GM12878 (cell line): Measurements from ENCODE around the gene GARNL3. TPM values are rescaled to one million over a fixed set of nuclear protein-coding genes. Genes with fewer than 3 reads are reported as not detected.

Experiments
- ATAC-seq: fragments of 200-7000 bp; cut with Tn5 transposase; 3 replicates; pipeline ENCODE4 v1.9.1; 2020; ENCODE audit warnings: mild to moderate bottlenecking, moderate library complexity
- BruUV-seq: library from RNA; stranded (reverse); fragments of 400-500 nt; replicated peaks from 2 replicates; lab custom pipeline; 2021; lab: Mats Ljungman, UMichigan
- CTCF ChIA-PET: fragments of 300-600 bp; sonication (Branson Sonifier 250); formaldehyde crosslinking; extraction: SDS; loops from one replicate; lab custom pipeline; 2021; ENCODE audit warnings: inconsistent platforms; lab: Yijun Ruan, JAX
- POLR2A ChIA-PET: fragments of 350-600 bp; formaldehyde crosslinking; extraction: SDS; loops from one replicate; lab custom pipeline; 2021; ENCODE audit warnings: inconsistent platforms; lab: Charles Lee
- RAD21 ChIA-PET: fragments of 300-600 bp; sonication (Branson Sonifier 250); formaldehyde crosslinking; loops from one replicate; lab custom pipeline; 2023; ENCODE audit warnings: antibody characterized with exemption; ENCODE audit not compliant: unreplicated experiment; lab: Charles Lee
- SMC1A ChIA-PET: fragments of 300-600 bp; sonication (Branson Sonifier 250); formaldehyde crosslinking; loops from one replicate; lab custom pipeline; 2023; ENCODE audit not compliant: unreplicated experiment, uncharacterized antibody; lab: Charles Lee
- DNase-seq: peaks from one replicate; pipeline ENCODE4 v3.0.0-alpha.2; 2011; ENCODE audit warnings: low read depth, low spot score
- FAIRE-seq: peaks from 3 replicates; lab custom pipeline; 2011; peaks lifted over from hg19 to GRCh38; lab: Jason Lieb, UNC
- H2AFZ ChIP-seq: 2 replicates; pipeline ENCODE4 v1.6.0; 2011; ENCODE audit warnings: low read depth, low read length, control low read depth; ENCODE audit not compliant: control insufficient read depth
- H3K27ac ChIP-seq: 2 replicates; pipeline ENCODE4 v1.5.1; 2011; ENCODE audit warnings: control low read depth; ENCODE audit not compliant: control insufficient read depth, insufficient read depth
- H3K27me3 ChIP-seq, 2 experiments: replicated peaks in 1 of 2; 2 replicates each; pipeline versions ENCODE4 v1.6.0 to v1.6.1; 2011; ENCODE audit warnings: low read length in 1 of 2; ENCODE audit not compliant: control insufficient read depth in 2 of 2, insufficient read depth in 2 of 2
- H3K36me3 ChIP-seq, 2 experiments: 2 replicates each; pipeline ENCODE4 v1.5.1; 2011; ENCODE audit warnings: low read length in 1 of 2; ENCODE audit not compliant: control insufficient read depth in 2 of 2, insufficient read depth in 2 of 2
- H3K4me1 ChIP-seq: 2 replicates; pipeline ENCODE4 v1.6.1; 2011; ENCODE audit warnings: mild to moderate bottlenecking, low read length, moderate library complexity, mixed read lengths; ENCODE audit not compliant: control insufficient read depth, insufficient read depth
- H3K4me2 ChIP-seq: 2 replicates; pipeline ENCODE4 v1.6.0; 2011; ENCODE audit warnings: control low read depth; ENCODE audit not compliant: control insufficient read depth, insufficient read depth
- H3K4me3 ChIP-seq: fragments of 200-600 bp; sonication (generic); 2 replicates; pipeline ENCODE4 v1.5.1; 2016
- H3K79me2 ChIP-seq: 2 replicates; pipeline ENCODE4 v1.6.0; 2011; ENCODE audit warnings: low read length; ENCODE audit not compliant: control insufficient read depth, insufficient read depth
- H3K9ac ChIP-seq: 2 replicates; pipeline ENCODE4 v1.8.0; 2011; ENCODE audit warnings: low read length, control low read depth, mixed read lengths; ENCODE audit not compliant: control insufficient read depth, insufficient read depth
- H3K9me3 ChIP-seq: replicated peaks from 3 replicates; pipeline ENCODE4 v1.5.1; 2011; ENCODE audit warnings: mild to moderate bottlenecking, low read length; ENCODE audit not compliant: control insufficient read depth, insufficient read depth
- H4K20me1 ChIP-seq: 2 replicates; pipeline ENCODE4 v1.6.0; 2011; ENCODE audit not compliant: control insufficient read depth, insufficient read depth
- BCL11A ChIP-seq: IDR thresholded peaks from 2 replicates; pipeline ENCODE4 v1.6.1; 2011; ENCODE audit warnings: low read depth, low read length
- FOXK2 ChIP-seq: fragments of 450-650 bp; IDR thresholded peaks from 2 replicates; pipeline ENCODE4 v1.6.1; 2017; ENCODE audit warnings: mild to moderate bottlenecking, moderate library complexity
- FOXM1 ChIP-seq: IDR thresholded peaks from 2 replicates; pipeline ENCODE4 v1.6.1; 2012; ENCODE audit warnings: low read depth, mild to moderate bottlenecking, inconsistent platforms, low read length, moderate library complexity
- GABPA ChIP-seq: IDR thresholded peaks from 2 replicates; pipeline ENCODE4 v1.6.1; 2014; ENCODE audit warnings: antibody characterized with exemption, low read depth, mild to moderate bottlenecking, inconsistent platforms
- IRF3 ChIP-seq: fragments of 450-650 bp; IDR thresholded peaks from 2 replicates; pipeline ENCODE4 v1.6.1; 2014; ENCODE audit warnings: mild to moderate bottlenecking
- JUNB ChIP-seq: IDR thresholded peaks from 2 replicates; pipeline ENCODE4 v1.6.1; 2016; ENCODE audit warnings: antibody characterized with exemption, mild to moderate bottlenecking
- KLF5 ChIP-seq: fragments of 450-650 bp; IDR thresholded peaks from 2 replicates; pipeline ENCODE4 v1.6.1; 2014; ENCODE audit warnings: mild to moderate bottlenecking; ENCODE audit not compliant: partially characterized antibody
- MAX ChIP-seq: IDR thresholded peaks from 2 replicates; pipeline ENCODE4 v1.6.1; 2012; ENCODE audit warnings: low read depth, low read length, improper control_type of control experiment
- MLLT1 ChIP-seq: fragments of 450-650 bp; IDR thresholded peaks from 2 replicates; pipeline ENCODE4 v1.6.1; 2016; ENCODE audit warnings: mild to moderate bottlenecking
- PML ChIP-seq: IDR thresholded peaks from 2 replicates; pipeline ENCODE4 v1.6.1; 2012; ENCODE audit warnings: low read length, inconsistent platforms
- RUNX3 ChIP-seq: IDR thresholded peaks from 2 replicates; pipeline ENCODE4 v1.6.1; 2012; ENCODE audit warnings: low read length, inconsistent platforms
- SMC3 ChIP-seq: IDR thresholded peaks from 2 replicates; pipeline ENCODE4 v1.6.1; 2011; ENCODE audit warnings: low read length, improper control_type of control experiment, borderline replicate concordance
- USF2 ChIP-seq: IDR thresholded peaks from 2 replicates; pipeline ENCODE4 v1.6.1; 2011; ENCODE audit warnings: low read depth, low read length, improper control_type of control experiment, borderline replicate concordance
- WGBS: methylation state at CpG from one replicate; pipeline ENCODE4 v1.1.6; 2016; ENCODE audit warnings: low lambda C conversion rate; ENCODE audit not compliant: insufficient replicate concordance, insufficient coverage; ENCODE audit errors: missing lambda C conversion rate; 5-methylcytosine and 5-hydroxymethylcytosine counted together
- in situ Hi-C: fragments of 300-500 bp; cut with MboI; formaldehyde crosslinking; loops from 9 replicates; pipeline ENCODE4 v1.14.3; 2018; ENCODE audit warnings: mixed read lengths
- intact Hi-C: fragments of 100-400 bp; cut with micrococcal nuclease; formaldehyde crosslinking; loops from one replicate; pipeline ENCODE4 v1.14.2; 2022; ENCODE audit not compliant: unreplicated experiment
- polyA plus RNA-seq, 11 experiments: library from polyadenylated mRNA; depleted of rRNA in 4 of 11; unstranded in 6 of 11; stranded (reverse) in 5 of 11; fragments of >200 nt; fragmentation: Nextera tagmentation in 4 of 11; fragmentation: Illumina TruSeq in 1 of 11; extraction: Ambion mirVana in 4 of 11; extraction: Trizol in 1 of 11; gene quantifications; 1 replicate in 1 of 11; 2 replicates in 10 of 11; pipeline versions ENCODE4 v1.2.1 to v1.2.3, GENCODE V29; 2011 to 2016; ENCODE audit warnings: inconsistent platforms in 2 of 11, missing spikeins in 2 of 11, low read depth in 1 of 11
- total RNA-seq, 4 experiments: library from RNA; depleted of rRNA in 3 of 4; stranded (reverse); fragments of >200 nt in 3 of 4; fragmentation: Illumina TruSeq in 1 of 4; extraction: Trizol in 1 of 4; gene quantifications; 2 replicates each; pipeline versions ENCODE4 v1.2.1 to v1.2.3, GENCODE V29; 2013 to 2021

Gene GARNL3
- total and polyA plus RNA-seq, 10 of the 15 experiments (the other 5 are each of a cell fraction or from before 2014, with no cell fraction given) = 0.89 to 13.2 (median 6.3) TPM

GRCh38 chr9:127233550-127233949, 31.0 kb upstream of the GARNL3 start:
- no peak overlapping the region for H3K4me2 ChIP-seq
- in situ Hi-C loops = no loop called here
- H2AFZ ChIP-seq = no peak overlapping the region
- H3K36me3 ChIP-seq = no peaks in the 10 kb centered on the region
- H4K20me1 ChIP-seq = no peaks in the 10 kb centered on the region
- ChIA-PET SMC1A (interaction anchor here (0.7 kb wide), 1 partner anchor 1235 kb away, joined by 3 read pairs; no protein-coding TSS in a partner anchor), RAD21 (no interaction called here), CTCF (interaction anchor here (0.9 kb wide), 1 partner anchor 11 kb away, joined by 3 read pairs; no protein-coding TSS in a partner anchor), POLR2A (no interaction called here)
- H3K79me2 ChIP-seq = no peaks in the 10 kb centered on the region
- FAIRE-seq (no peak), DNase-seq (no peak), ATAC-seq (no peak)
- no TSS peak for BruUV-seq
- H3K4me3 ChIP-seq = no peak overlapping the region
- WGBS = 69% methylated on average over 4 of the region's 4 CpGs
- H3K9me3 ChIP-seq = no peaks in the 10 kb centered on the region
- no peaks in the 10 kb centered on the region; a peak in 1 of 4 replicates for H3K27me3 ChIP-seq
- no peak overlapping the region for H3K9ac ChIP-seq
- H3K27ac ChIP-seq = no peak overlapping the region
- no peak for TF ChIP-seq MLLT1
- TF ChIP-seq SMC3 = no peak
- TF ChIP-seq IRF3 = no peak
- no peak for TF ChIP-seq PML
- no peak for TF ChIP-seq MAX
- TF ChIP-seq FOXK2 = no peak
- TF ChIP-seq RUNX3 = no peak
- TF ChIP-seq GABPA = no peak
- no peak for TF ChIP-seq KLF5
- TF ChIP-seq JUNB = no peak
- TF ChIP-seq USF2 = no peak
- TF ChIP-seq FOXM1 = no peak
- TF ChIP-seq BCL11A = no peak
- intact Hi-C loops = no loop called here
- H3K4me1 ChIP-seq = no peaks in the 10 kb centered on the region
